Measurements from ENCODE around the gene MYO1D. TPM values are rescaled to one million over a fixed set of nuclear protein-coding genes. Genes with fewer than 3 reads are reported as not detected.
A peak's percentile ranks its signal among the peaks of the same experiment; 100 is the strongest.

MYO1D gene
- total RNA-seq, 1 experiment from 2014 or later = 29.9 TPM

- ATAC-seq = no peak
- Mint-ChIP-seq H3K4me1 (peaks cover 63% of the 10 kb centered on the region), H3K27me3 (ENCODE audit: low read depth) (peaks cover 6% of the 10 kb centered on the region), H3K36me3 (no peaks in the 10 kb centered on the region), H3K4me3 (no peak overlapping the region), H3K27ac (no peak overlapping the region; the same call in 1 of the 2 replicates), H3K9me3 (no peaks in the 10 kb centered on the region)
- POLR2A ChIA-PET = no interaction called here
- CTCF ChIA-PET = interaction anchor here (0.9 to 1.1 kb wide), 4 partner anchors 30 to 266 kb away, joined by 3 to 4 read pairs (median 3); partner anchors contain the start of gene PSMD11
- DNase-seq (ENCODE audit: low spot score) = no peak
- TF ChIP-seq FOXP4 (CRISPR knock-in tag; IDR thresholded peaks at IDR 0.05) (peak; percentile 67), MAX (CRISPR knock-in tag; IDR thresholded peaks at IDR 0.05) (no peak), ZNF121 (CRISPR knock-in tag; IDR thresholded peaks at IDR 0.05) (peak; percentile 38; the same call in 1 of the 2 replicates)
Observed at GRCh38 chr17:32516450-32516849, 360.5 kb downstream of the MYO1D start.

- Mint-ChIP-seq H3K4me1 (peaks cover 57% of the 10 kb centered on the region), H3K27ac (no peak overlapping the region), H3K36me3 (no peaks in the 10 kb centered on the region), H3K9me3 (no peaks in the 10 kb centered on the region), H3K4me3 (no peak overlapping the region), H3K27me3 (ENCODE audit: low read depth) (peaks cover 6% of the 10 kb centered on the region)
- ChIA-PET CTCF (interaction anchor here (1.1 kb wide), 1 partner anchor 267 kb away, joined by 3 read pairs; no protein-coding TSS in a partner anchor), POLR2A (no interaction called here)
- TF ChIP-seq ZNF416 (CRISPR knock-in tag; IDR thresholded peaks at IDR 0.05) (no peak), ATF3 (CRISPR knock-in tag; conservative IDR thresholded peaks at IDR 0.05) (no peak), PRDM15 (CRISPR knock-in tag; IDR thresholded peaks at IDR 0.05) (no peak), NR2C2 (CRISPR knock-in tag; IDR thresholded peaks at IDR 0.05) (no peak), ZNF263 (CRISPR knock-in tag; IDR thresholded peaks at IDR 0.05; ENCODE audit: low read depth) (no peak), CTCF (IDR thresholded peaks at IDR 0.05) (no peak)
- DNase-seq (ENCODE audit: low spot score) (no peak), ATAC-seq (no peak)
Observed at GRCh38 chr17:32515677-32516383, 361.1 kb downstream of the MYO1D start.

- H3K27me3 Mint-ChIP-seq (ENCODE audit: low read depth) = peaks cover 6% of the 10 kb centered on the region
- no peaks in the 10 kb centered on the region for H3K36me3 Mint-ChIP-seq
- TF ChIP-seq AFF4 (CRISPR knock-in tag; IDR thresholded peaks at IDR 0.05; ENCODE audit: borderline replicate concordance) (no peak), ETV6 (CRISPR knock-in tag; IDR thresholded peaks at IDR 0.05) (no peak), NR1H2 (CRISPR knock-in tag; IDR thresholded peaks at IDR 0.05) (no peak), CREB1 (CRISPR knock-in tag; IDR thresholded peaks at IDR 0.05) (no peak), JUN (CRISPR knock-in tag; IDR thresholded peaks at IDR 0.05) (no peak), ZNF671 (CRISPR knock-in tag; IDR thresholded peaks at IDR 0.05) (no peak), IRF1 (CRISPR knock-in tag; IDR thresholded peaks at IDR 0.05) (no peak)
- peaks cover 44% of the 10 kb centered on the region for H3K4me1 Mint-ChIP-seq
- H3K27ac Mint-ChIP-seq = no peak overlapping the region
- POLR2A ChIA-PET = no interaction called here
- H3K4me3 Mint-ChIP-seq = no peak overlapping the region
- no peaks in the 10 kb centered on the region for H3K9me3 Mint-ChIP-seq
- ATAC-seq (no peak), DNase-seq (ENCODE audit: low spot score) (no peak)
- CTCF ChIA-PET = no interaction called here
Observed at GRCh38 chr17:32514606-32515005, 362.3 kb downstream of the MYO1D start.
